ENCODE data around the gene ACTG1.

Gene ACTG1

GRCh38 chr17:81476635-81477034 is 36.0 kb downstream of the ACTG1 start:
- Mint-ChIP-seq H3K27me3 (ENCODE audit: low read depth) (peaks cover 13% of the 10 kb centered on the region), H3K4me3 (no peak overlapping the region), H3K4me1 (peaks cover 21% of the 10 kb centered on the region), H3K9me3 (no peaks in the 10 kb centered on the region), H3K36me3 (ENCODE audit: low read depth) (no peaks in the 10 kb centered on the region), H3K27ac (no peak overlapping the region)
- TF ChIP-seq, protein P1, sequence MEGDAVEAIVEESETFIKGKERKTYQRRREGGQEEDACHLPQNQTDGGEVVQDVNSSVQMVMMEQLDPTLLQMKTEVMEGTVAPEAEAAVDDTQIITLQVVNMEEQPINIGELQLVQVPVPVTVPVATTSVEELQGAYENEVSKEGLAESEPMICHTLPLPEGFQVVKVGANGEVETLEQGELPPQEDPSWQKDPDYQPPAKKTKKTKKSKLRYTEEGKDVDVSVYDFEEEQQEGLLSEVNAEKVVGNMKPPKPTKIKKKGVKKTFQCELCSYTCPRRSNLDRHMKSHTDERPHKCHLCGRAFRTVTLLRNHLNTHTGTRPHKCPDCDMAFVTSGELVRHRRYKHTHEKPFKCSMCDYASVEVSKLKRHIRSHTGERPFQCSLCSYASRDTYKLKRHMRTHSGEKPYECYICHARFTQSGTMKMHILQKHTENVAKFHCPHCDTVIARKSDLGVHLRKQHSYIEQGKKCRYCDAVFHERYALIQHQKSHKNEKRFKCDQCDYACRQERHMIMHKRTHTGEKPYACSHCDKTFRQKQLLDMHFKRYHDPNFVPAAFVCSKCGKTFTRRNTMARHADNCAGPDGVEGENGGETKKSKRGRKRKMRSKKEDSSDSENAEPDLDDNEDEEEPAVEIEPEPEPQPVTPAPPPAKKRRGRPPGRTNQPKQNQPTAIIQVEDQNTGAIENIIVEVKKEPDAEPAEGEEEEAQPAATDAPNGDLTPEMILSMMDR (IDR thresholded peaks at IDR 0.05; ENCODE audit: unreplicated experiment in 3 of 3), result no peak

DNA sequence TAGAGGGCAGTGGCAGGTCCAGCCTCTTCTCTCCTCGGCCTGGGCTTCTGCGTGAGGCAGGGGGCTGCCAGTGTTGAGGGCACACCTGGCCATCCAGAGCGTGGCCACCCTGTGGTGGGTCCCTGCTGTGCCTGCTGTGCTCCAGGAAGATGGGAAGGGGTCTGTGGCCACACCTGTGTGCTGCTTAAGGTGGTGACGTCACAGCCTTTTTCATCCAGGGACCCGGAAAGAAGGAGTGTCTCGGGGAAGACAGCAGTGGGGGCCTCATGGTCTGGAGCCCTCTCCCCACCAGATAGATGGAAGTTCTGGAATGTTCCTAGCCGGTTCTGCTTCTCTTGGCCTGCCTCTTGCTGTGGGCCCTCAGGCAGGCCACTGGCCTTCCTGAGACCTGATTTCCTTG is 36.5 kb downstream of the ACTG1 start:
- Mint-ChIP-seq H3K27ac (no peak overlapping the region), H3K27me3 (ENCODE audit: low read depth) (peaks cover 13% of the 10 kb centered on the region), H3K36me3 (ENCODE audit: low read depth) (no peaks in the 10 kb centered on the region), H3K4me1 (peaks cover 20% of the 10 kb centered on the region), H3K4me3 (no peak overlapping the region), H3K9me3 (no peaks in the 10 kb centered on the region)
- TF ChIP-seq, protein P1 (IDR thresholded peaks at IDR 0.05; ENCODE audit: unreplicated experiment in 3 of 3), result no peak

DNA sequence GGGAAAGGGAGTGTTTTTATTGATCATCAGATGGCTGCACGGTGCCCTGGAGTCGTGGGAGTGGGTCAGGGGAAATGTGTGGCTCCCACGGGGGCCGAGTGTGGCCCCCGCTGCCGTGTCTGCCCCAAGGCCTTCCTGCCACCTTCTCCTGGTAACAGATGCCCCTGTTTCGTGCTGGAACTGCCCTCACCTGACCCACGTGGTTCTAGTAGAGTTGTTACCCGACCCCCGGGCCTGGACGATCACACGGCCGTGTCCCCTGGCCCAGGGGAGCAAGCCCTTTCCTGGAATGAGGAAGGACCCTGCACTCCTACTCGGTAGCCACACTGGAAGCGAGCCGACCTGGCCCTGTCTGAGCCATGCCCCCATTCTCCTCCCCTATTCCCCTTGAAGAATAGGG is 37.6 kb downstream of the ACTG1 start:
- TF ChIP-seq, protein P1 (IDR thresholded peaks at IDR 0.05; ENCODE audit: unreplicated experiment in 3 of 3), result no peak
- no peak overlapping the region for H3K4me3 Mint-ChIP-seq
- H3K9me3 Mint-ChIP-seq, result no peaks in the 10 kb centered on the region
- no peaks in the 10 kb centered on the region for H3K36me3 Mint-ChIP-seq (ENCODE audit: low read depth)
- H3K4me1 Mint-ChIP-seq, result peaks cover 21% of the 10 kb centered on the region
- peaks cover 13% of the 10 kb centered on the region for H3K27me3 Mint-ChIP-seq (ENCODE audit: low read depth)
- no peak overlapping the region for H3K27ac Mint-ChIP-seq

- no peaks in the 10 kb centered on the region for H3K9me3 Mint-ChIP-seq
- H3K4me1 Mint-ChIP-seq, result peaks cover 15% of the 10 kb centered on the region
- H3K27ac Mint-ChIP-seq, result no peak overlapping the region
- TF ChIP-seq, protein P1 (IDR thresholded peaks at IDR 0.05; ENCODE audit: unreplicated experiment in 3 of 3), result no peak
- peaks cover 6% of the 10 kb centered on the region for H3K27me3 Mint-ChIP-seq (ENCODE audit: low read depth)
- no peaks in the 10 kb centered on the region for H3K36me3 Mint-ChIP-seq (ENCODE audit: low read depth)
- H3K4me3 Mint-ChIP-seq, result no peak overlapping the region
Measured at GRCh38 chr17:81473019-81473418, 39.6 kb downstream of the ACTG1 start.

GRCh38 chr17:81471818-81472456 is 40.7 kb downstream of the ACTG1 start:
- Mint-ChIP-seq H3K36me3 (ENCODE audit: low read depth) (no peaks in the 10 kb centered on the region), H3K4me1 (peaks cover 12% of the 10 kb centered on the region), H3K27ac (peak overlapping the region in 2 of 3 experiments; percentile 69 to 77), H3K4me3 (peak overlapping the region in 2 of 3 experiments; percentile 7 to 62), H3K27me3 (ENCODE audit: low read depth) (peaks cover 3% of the 10 kb centered on the region), H3K9me3 (no peaks in the 10 kb centered on the region)
- TF ChIP-seq, protein P1 (IDR thresholded peaks at IDR 0.05; ENCODE audit: unreplicated experiment in 3 of 3), result no peak
